Stimulated activated CD4-positive, alpha-beta T cell treated with anti-CD3 and anti-CD28 coated beads, TNF-alpha, amount 100 ng/mL, for 1 hour (primary cell): ENCODE measurements around the gene SASH1.

Experiments used
- DNase-seq, 3 donors: peaks; one replicate each; pipeline ENCODE4 v3.0.0-alpha.2; 2020; ENCODE audit warnings: low read depth in 3 of 3, low spot score in 1 of 3

The SASH1 gene

GRCh38 chr6:148342350-148343046 is at the start of gene SASH1:
Gene SASH1, plus strand, starts transcription at chr6:148342838. Its CDS starts 230 bp downstream, at chr6:148343068.
- no peak for DNase-seq

- no peak for DNase-seq
Measured at GRCh38 chr6:148293181-148293995, 49.2 kb upstream of the SASH1 start.

- no peak for DNase-seq
Measured at GRCh38 chr6:148294059-148294458, 48.6 kb upstream of the SASH1 start.

GRCh38 chr6:148295261-148295887 is 47.3 kb upstream of the SASH1 start:
- no peak for DNase-seq

GRCh38 chr6:148296771-148297170 is 45.9 kb upstream of the SASH1 start:
- no peak for DNase-seq

- DNase-seq, result no peak
Measured at GRCh38 chr6:148298683-148299082, 44.0 kb upstream of the SASH1 start.

GRCh38 chr6:148303616-148304015 is 39.0 kb upstream of the SASH1 start:
- no peak for DNase-seq

GRCh38 chr6:148304976-148305375 is 37.7 kb upstream of the SASH1 start:
- no peak for DNase-seq

GRCh38 chr6:148306286-148306685 is 36.4 kb upstream of the SASH1 start:
- no peak for DNase-seq

- no peak for DNase-seq
Measured at GRCh38 chr6:148307405-148307804, 35.2 kb upstream of the SASH1 start.

- no peak for DNase-seq
Measured at GRCh38 chr6:148309301-148309700, 33.3 kb upstream of the SASH1 start.

- no peak for DNase-seq
Measured at GRCh38 chr6:148311966-148312669, 30.5 kb upstream of the SASH1 start.

- no peak for DNase-seq
Measured at GRCh38 chr6:148313488-148313887, 29.1 kb upstream of the SASH1 start.

- DNase-seq, result no peak
Measured at GRCh38 chr6:148316308-148316707, 26.3 kb upstream of the SASH1 start.

GRCh38 chr6:148317051-148317450 is 25.6 kb upstream of the SASH1 start:
- DNase-seq, result no peak

GRCh38 chr6:148317739-148318138 is 24.9 kb upstream of the SASH1 start:
- no peak for DNase-seq

- DNase-seq, result no peak
Measured at GRCh38 chr6:148322704-148323103, 19.9 kb upstream of the SASH1 start.

- no peak for DNase-seq
Measured at GRCh38 chr6:148323344-148323743, 19.3 kb upstream of the SASH1 start.

- DNase-seq, result no peak
Measured at GRCh38 chr6:148324297-148324985, 18.2 kb upstream of the SASH1 start.

GRCh38 chr6:148325316-148326068 is 17.1 kb upstream of the SASH1 start:
- no peak for DNase-seq
